K562 (cell line): Measurements from ENCODE around the gene ZNF609. TPM values are rescaled to one million over a fixed set of nuclear protein-coding genes. Genes with fewer than 3 reads are reported as not detected.

Experiments used
- CBFA2T2 ChIP-seq: fragments of 450-650 bp; conservative IDR thresholded peaks from 2 replicates; pipeline ENCODE4 v1.6.1; 2017; ENCODE audit warnings: mild to moderate bottlenecking
- CBFA2T3 ChIP-seq: fragments of 450-650 bp; IDR thresholded peaks from 2 replicates; pipeline ENCODE4 v1.6.1; 2017
- CREB1 ChIP-seq, 2 experiments: sonication (generic) in 1 of 2; formaldehyde crosslinking in 1 of 2; IDR thresholded peaks; 2 replicates each; pipeline versions ENCODE4 v1.6.1 to v1.8.0; 2012 to 2022; ENCODE audit warnings: inconsistent platforms in 1 of 2, mild to moderate bottlenecking in 1 of 2, missing genetic modification reagents in 1 of 2, moderate library complexity in 1 of 2
- CXXC5 ChIP-seq: fragments of 250-450 bp; sonication (Bioruptor Pico); IDR thresholded peaks from 2 replicates; pipeline ENCODE4 v1.8.0; 2022; ENCODE audit warnings: inconsistent platforms, mild to moderate bottlenecking, moderate library complexity
- E2F8 ChIP-seq: fragments of 450-650 bp; IDR thresholded peaks from 2 replicates; pipeline ENCODE4 v1.7.1; 2018; ENCODE audit warnings: mild to moderate bottlenecking, low read depth; ENCODE audit not compliant: partially characterized antibody
- FOXJ3 ChIP-seq: sonication (generic); formaldehyde crosslinking; IDR thresholded peaks from 2 replicates; pipeline ENCODE4 v1.4.0; 2020; ENCODE audit warnings: mild to moderate bottlenecking, missing genetic modification reagents
- GABPA ChIP-seq: fragments of 200-800 bp; sonication (Bioruptor generic); conservative IDR thresholded peaks from 2 replicates; pipeline ENCODE4 v1.6.1; 2016; ENCODE audit warnings: low read depth, missing genetic modification characterization, missing compliant biosample characterization
- HDAC2 ChIP-seq: fragments of 450-650 bp; IDR thresholded peaks from 2 replicates; pipeline ENCODE4 v1.6.1; 2016; ENCODE audit warnings: mild to moderate bottlenecking
- IRF9 ChIP-seq: fragments of 450-650 bp; IDR thresholded peaks from 2 replicates; pipeline ENCODE4 v1.6.1; 2016; ENCODE audit warnings: missing biosample characterization, missing genetic modification characterization
- MEIS2 ChIP-seq: fragments of 450-650 bp; IDR thresholded peaks from 2 replicates; pipeline ENCODE4 v1.6.1; 2014; ENCODE audit warnings: mild to moderate bottlenecking; ENCODE audit not compliant: partially characterized antibody
- NFE2 ChIP-seq: IDR thresholded peaks from 2 replicates; pipeline ENCODE4 v1.6.1; 2014; ENCODE audit warnings: antibody characterized with exemption, low read depth
- NFXL1 ChIP-seq: fragments of 450-650 bp; formaldehyde crosslinking; IDR thresholded peaks from 2 replicates; pipeline ENCODE4 v1.4.0; 2021; ENCODE audit warnings: mild to moderate bottlenecking
- PURB ChIP-seq: sonication (generic); formaldehyde crosslinking; IDR thresholded peaks from 2 replicates; pipeline ENCODE4 v1.9.0; 2021; ENCODE audit warnings: low read depth, mild to moderate bottlenecking, missing genetic modification reagents
- SNAPC5 ChIP-seq: fragments of 250-450 bp; sonication (Bioruptor Pico); IDR thresholded peaks from 2 replicates; pipeline ENCODE4 v1.8.0; 2021; ENCODE audit warnings: moderate library complexity, mild to moderate bottlenecking, inconsistent platforms
- SRF ChIP-seq, 2 experiments: fragments of 250-450, 450-650 bp in 1 of 2; sonication (Bioruptor Pico) in 1 of 2; sonication (generic) in 1 of 2; formaldehyde crosslinking; IDR thresholded peaks; 2 replicates each; pipeline versions ENCODE4 v1.5.0 to v1.5.1; 2020 to 2022; ENCODE audit warnings: mild to moderate bottlenecking in 1 of 2, missing genetic modification reagents in 1 of 2
- TAF15 ChIP-seq: fragments of 200-400 bp; formaldehyde crosslinking; IDR thresholded peaks from 2 replicates; pipeline ENCODE4 v1.6.1; 2017; ENCODE audit warnings: mild to moderate bottlenecking, low read depth, low read length, moderate library complexity
- ZNF282 ChIP-seq: sonication (generic); formaldehyde crosslinking; IDR thresholded peaks from 2 replicates; pipeline ENCODE4 v1.8.1; 2023; ENCODE audit warnings: missing genetic modification reagents
- ZNF511 ChIP-seq: sonication (generic); formaldehyde crosslinking; IDR thresholded peaks from 2 replicates; pipeline ENCODE4 v1.8.0; 2022; ENCODE audit warnings: mild to moderate bottlenecking, missing genetic modification reagents
- polyA plus RNA-seq, 8 experiments: library from polyadenylated mRNA; depleted of rRNA in 4 of 8; stranded (reverse) in 5 of 8; unstranded in 3 of 8; fragments of >200 nt; fragmentation: Nextera tagmentation in 2 of 8; fragmentation: Illumina TruSeq in 1 of 8; extraction: Ambion mirVana in 2 of 8; extraction: Trizol in 1 of 8; gene quantifications; 2 replicates each; pipeline versions ENCODE4 v1.2.1 to v1.2.3, GENCODE V29; 2011 to 2014; ENCODE audit warnings: inconsistent platforms in 1 of 8, missing spikeins in 1 of 8
- total RNA-seq, 7 experiments: library from RNA; depleted of rRNA in 6 of 7; stranded (reverse); fragments of >200 nt in 6 of 7; fragmentation: Illumina TruSeq in 2 of 7; extraction: Trizol in 2 of 7; gene quantifications; 2 replicates each; pipeline versions ENCODE4 v1.2.1 to v1.2.3, GENCODE V29; 2011 to 2021; ENCODE audit warnings: low replicate concordance in 1 of 7
- TF ChIP-seq, protein P1 (sequence below): fragments of 250-450 bp; sonication (Bioruptor Pico); IDR thresholded peaks from 2 replicates; pipeline ENCODE4 v1.8.0; 2021; ENCODE audit warnings: mild to moderate bottlenecking, moderate library complexity
- TF ChIP-seq, protein P2 (sequence below): fragments of 450-650 bp; formaldehyde crosslinking; IDR thresholded peaks from 2 replicates; pipeline ENCODE4 v1.4.0; 2020; ENCODE audit warnings: mild to moderate bottlenecking, moderate library complexity
- TF ChIP-seq, protein P3 (sequence below): fragments of 450-650 bp; formaldehyde crosslinking; IDR thresholded peaks from 2 replicates; pipeline ENCODE4 v1.4.0; 2022; ENCODE audit warnings: missing genetic modification characterization

The ZNF609 gene
- total and polyA plus RNA-seq, 9 of the 15 experiments (the other 6 are each of a cell fraction or from before 2014, with no cell fraction given): 3.0 to 38.7 (median 17.8) TPM

GRCh38 chr15:64521726-64522164 is 61.4 kb downstream of the ZNF609 start (continued):
- TF ChIP-seq IRF9 (tag): no peak
- TF ChIP-seq, protein P1, sequence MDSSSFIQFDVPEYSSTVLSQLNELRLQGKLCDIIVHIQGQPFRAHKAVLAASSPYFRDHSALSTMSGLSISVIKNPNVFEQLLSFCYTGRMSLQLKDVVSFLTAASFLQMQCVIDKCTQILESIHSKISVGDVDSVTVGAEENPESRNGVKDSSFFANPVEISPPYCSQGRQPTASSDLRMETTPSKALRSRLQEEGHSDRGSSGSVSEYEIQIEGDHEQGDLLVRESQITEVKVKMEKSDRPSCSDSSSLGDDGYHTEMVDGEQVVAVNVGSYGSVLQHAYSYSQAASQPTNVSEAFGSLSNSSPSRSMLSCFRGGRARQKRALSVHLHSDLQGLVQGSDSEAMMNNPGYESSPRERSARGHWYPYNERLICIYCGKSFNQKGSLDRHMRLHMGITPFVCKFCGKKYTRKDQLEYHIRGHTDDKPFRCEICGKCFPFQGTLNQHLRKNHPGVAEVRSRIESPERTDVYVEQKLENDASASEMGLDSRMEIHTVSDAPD (CRISPR knock-in tag): no peak
- no peak for TF ChIP-seq GABPA (tag)
- TF ChIP-seq PURB: no peak
- no peak for TF ChIP-seq NFXL1 (CRISPR knock-in tag)
- 0 out of 2 replicates have a peak, but pooled peaks have one; percentile 6 for TF ChIP-seq NFE2
- 0 out of 2 replicates have a peak, but pooled peaks have one; percentile 17 for TF ChIP-seq CREB1 (IDR thresholded peaks at IDR 0.05)
- TF ChIP-seq CREB1 (CRISPR knock-in tag; IDR thresholded peaks at IDR 0.05): no peak
- no peak for TF ChIP-seq HDAC2
- peak; percentile 87 for TF ChIP-seq CBFA2T3
- no peak for TF ChIP-seq FOXJ3
- TF ChIP-seq, protein P2, sequence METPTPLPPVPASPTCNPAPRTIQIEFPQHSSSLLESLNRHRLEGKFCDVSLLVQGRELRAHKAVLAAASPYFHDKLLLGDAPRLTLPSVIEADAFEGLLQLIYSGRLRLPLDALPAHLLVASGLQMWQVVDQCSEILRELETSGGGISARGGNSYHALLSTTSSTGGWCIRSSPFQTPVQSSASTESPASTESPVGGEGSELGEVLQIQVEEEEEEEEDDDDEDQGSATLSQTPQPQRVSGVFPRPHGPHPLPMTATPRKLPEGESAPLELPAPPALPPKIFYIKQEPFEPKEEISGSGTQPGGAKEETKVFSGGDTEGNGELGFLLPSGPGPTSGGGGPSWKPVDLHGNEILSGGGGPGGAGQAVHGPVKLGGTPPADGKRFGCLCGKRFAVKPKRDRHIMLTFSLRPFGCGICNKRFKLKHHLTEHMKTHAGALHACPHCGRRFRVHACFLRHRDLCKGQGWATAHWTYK (CRISPR knock-in tag): no peak
- TF ChIP-seq ZNF282: no peak
- TF ChIP-seq SRF (CRISPR knock-in tag; IDR thresholded peaks at IDR 0.05): no peak
- TF ChIP-seq CBFA2T2: peak; percentile 82
- TF ChIP-seq E2F8: no peak
- TF ChIP-seq MEIS2: peak; percentile 43
- TF ChIP-seq TAF15: no peak
- no peak for TF ChIP-seq ZNF511 (CRISPR knock-in tag)
- TF ChIP-seq CXXC5 (CRISPR knock-in tag): no peak
- TF ChIP-seq SNAPC5: no peak
- TF ChIP-seq, protein P3, sequence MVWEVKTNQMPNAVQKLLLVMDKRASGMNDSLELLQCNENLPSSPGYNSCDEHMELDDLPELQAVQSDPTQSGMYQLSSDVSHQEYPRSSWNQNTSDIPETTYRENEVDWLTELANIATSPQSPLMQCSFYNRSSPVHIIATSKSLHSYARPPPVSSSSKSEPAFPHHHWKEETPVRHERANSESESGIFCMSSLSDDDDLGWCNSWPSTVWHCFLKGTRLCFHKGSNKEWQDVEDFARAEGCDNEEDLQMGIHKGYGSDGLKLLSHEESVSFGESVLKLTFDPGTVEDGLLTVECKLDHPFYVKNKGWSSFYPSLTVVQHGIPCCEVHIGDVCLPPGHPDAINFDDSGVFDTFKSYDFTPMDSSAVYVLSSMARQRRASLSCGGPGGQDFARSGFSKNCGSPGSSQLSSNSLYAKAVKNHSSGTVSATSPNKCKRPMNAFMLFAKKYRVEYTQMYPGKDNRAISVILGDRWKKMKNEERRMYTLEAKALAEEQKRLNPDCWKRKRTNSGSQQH (CRISPR knock-in tag): no peak
